ENCODE results near the gene IFT52.

The IFT52 gene

DNA sequence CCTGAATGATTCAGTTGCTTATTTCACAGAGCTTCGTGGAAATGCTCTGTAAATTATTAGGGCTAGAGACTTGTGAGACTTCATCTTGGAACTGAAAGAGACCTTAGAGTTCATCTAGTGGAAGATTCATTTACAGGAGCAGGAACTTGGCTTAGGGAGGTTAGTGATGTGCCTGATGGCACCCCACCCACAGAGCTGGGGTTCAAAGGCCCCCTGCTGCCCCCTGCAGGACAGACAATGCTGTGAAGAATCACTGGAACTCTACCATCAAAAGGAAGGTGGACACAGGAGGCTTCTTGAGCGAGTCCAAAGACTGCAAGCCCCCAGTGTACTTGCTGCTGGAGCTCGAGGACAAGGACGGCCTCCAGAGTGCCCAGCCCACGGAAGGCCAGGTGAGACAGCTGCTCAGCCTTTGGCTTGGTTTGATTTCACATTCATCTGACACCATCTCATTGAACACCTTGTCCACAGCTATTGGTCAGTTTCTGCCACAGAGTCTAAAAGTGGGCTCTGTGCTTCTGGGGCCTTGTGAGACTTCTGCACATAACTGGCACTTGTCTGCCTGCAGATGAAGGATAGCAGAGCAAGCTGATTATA is 101.3 kb downstream of the IFT52 start:
- DNase-seq, result peak in 2 of 5 donors; percentile 36 to 44

- DNase-seq, result no peak
Measured at GRCh38 chr20:43694763-43695162, 104.0 kb downstream of the IFT52 start.

DNA sequence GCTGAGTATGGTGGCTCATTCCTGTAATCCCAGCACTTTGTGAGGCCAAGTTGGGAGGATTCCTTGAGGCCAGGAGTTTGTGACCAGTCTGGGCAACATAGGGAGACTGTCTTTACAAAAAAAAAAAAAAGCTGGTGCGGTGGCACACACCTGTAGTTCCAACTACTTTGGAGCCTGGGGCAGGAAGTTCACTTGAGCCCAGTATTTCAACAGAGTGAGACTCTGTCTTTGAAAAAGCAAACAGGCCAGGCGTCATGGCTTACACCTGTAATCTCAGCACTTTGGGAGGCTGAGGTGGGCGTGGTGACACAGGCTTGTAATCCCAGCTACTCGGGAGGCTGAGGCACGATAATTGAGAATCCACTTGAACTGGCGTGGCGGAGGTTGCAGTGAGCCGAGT is 104.8 kb downstream of the IFT52 start:
- DNase-seq, result no peak

All from T-helper 1 cell (primary cell).